ENCODE results near the gene SPAST.
A peak's percentile ranks its signal among the peaks of the same experiment; 100 is the strongest.
"Not testable (repeated sequence)": the region's sequence is repeated elsewhere in the genome, so short reads cannot be mapped to it uniquely, and the experiment has no call there.

Gene SPAST

DNA sequence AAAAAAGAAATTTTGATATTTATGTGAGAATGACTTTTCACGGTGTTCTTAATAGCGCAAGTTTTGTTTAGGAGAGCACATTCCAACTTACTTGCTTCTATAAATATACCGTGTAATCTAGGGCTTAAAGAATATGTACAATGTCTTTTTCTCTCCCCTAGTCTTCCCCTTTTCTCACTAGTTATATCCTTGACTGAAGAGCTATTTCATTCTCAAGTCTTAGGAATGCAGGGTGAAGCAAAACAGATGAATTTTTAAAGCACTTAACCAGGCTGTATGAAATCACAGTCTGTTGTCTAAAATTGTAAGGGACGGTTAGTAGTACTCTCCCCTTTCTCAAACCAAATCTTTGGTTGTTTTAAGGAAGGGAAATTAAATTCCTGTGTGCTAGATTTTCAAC is 72.7 kb downstream of the SPAST start:
- no peak overlapping the region for H3K27ac ChIP-seq (replicated peaks)
- TF ChIP-seq, protein P1, sequence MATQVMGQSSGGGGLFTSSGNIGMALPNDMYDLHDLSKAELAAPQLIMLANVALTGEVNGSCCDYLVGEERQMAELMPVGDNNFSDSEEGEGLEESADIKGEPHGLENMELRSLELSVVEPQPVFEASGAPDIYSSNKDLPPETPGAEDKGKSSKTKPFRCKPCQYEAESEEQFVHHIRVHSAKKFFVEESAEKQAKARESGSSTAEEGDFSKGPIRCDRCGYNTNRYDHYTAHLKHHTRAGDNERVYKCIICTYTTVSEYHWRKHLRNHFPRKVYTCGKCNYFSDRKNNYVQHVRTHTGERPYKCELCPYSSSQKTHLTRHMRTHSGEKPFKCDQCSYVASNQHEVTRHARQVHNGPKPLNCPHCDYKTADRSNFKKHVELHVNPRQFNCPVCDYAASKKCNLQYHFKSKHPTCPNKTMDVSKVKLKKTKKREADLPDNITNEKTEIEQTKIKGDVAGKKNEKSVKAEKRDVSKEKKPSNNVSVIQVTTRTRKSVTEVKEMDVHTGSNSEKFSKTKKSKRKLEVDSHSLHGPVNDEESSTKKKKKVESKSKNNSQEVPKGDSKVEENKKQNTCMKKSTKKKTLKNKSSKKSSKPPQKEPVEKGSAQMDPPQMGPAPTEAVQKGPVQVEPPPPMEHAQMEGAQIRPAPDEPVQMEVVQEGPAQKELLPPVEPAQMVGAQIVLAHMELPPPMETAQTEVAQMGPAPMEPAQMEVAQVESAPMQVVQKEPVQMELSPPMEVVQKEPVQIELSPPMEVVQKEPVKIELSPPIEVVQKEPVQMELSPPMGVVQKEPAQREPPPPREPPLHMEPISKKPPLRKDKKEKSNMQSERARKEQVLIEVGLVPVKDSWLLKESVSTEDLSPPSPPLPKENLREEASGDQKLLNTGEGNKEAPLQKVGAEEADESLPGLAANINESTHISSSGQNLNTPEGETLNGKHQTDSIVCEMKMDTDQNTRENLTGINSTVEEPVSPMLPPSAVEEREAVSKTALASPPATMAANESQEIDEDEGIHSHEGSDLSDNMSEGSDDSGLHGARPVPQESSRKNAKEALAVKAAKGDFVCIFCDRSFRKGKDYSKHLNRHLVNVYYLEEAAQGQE (IDR thresholded peaks at IDR 0.05; ENCODE audit: insufficient replicate concordance, low read depth) = no peak
- TF ChIP-seq CTCF (IDR thresholded peaks at IDR 0.05; ENCODE audit: insufficient read depth, low read length) (no peak), GABPA (IDR thresholded peaks at IDR 0.05; ENCODE audit: low read depth) (no peak), POLR2AphosphoS5 (IDR thresholded peaks at IDR 0.05; ENCODE audit: low read depth) (no peak), SPI1 (IDR thresholded peaks at IDR 0.05; ENCODE audit: borderline replicate concordance, low read depth) (no peak)
- no peak overlapping the region for H3K4me3 ChIP-seq (replicated peaks; ENCODE audit: insufficient read depth, low read length)
- no peak for DNase-seq (ENCODE audit: low read depth in 1 of 2, low spot score in 1 of 2)
- H3K27me3 ChIP-seq (ENCODE audit: insufficient read depth, poor library complexity, severe bottlenecking) = no peaks in the 10 kb centered on the region

DNA sequence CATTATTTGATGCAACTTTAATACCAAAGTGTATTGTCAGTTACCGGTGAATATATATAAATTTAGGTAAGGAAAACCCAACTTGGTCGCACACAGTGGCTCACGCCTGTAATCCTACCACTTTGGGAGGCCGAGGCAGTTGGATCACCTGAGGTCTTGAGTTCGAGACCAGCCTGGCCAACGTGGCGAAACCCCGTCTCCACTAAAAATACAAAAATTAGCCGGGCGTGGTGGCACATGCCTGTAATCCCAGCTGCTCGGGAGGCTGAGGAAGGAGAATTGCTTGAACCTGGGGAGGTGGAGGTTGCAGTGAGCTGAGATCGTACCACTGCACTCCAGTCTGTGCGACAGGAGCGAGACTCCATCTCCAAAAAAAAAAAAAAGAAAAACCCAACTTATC is 88.2 kb downstream of the SPAST start:
- H3K4me3 ChIP-seq (replicated peaks; ENCODE audit: insufficient read depth, low read length); H3K27ac ChIP-seq (replicated peaks); H3K27me3 ChIP-seq (ENCODE audit: insufficient read depth, poor library complexity, severe bottlenecking); DNase-seq (ENCODE audit: low read depth in 1 of 2, low spot score in 1 of 2): not testable (repeated sequence)

DNA sequence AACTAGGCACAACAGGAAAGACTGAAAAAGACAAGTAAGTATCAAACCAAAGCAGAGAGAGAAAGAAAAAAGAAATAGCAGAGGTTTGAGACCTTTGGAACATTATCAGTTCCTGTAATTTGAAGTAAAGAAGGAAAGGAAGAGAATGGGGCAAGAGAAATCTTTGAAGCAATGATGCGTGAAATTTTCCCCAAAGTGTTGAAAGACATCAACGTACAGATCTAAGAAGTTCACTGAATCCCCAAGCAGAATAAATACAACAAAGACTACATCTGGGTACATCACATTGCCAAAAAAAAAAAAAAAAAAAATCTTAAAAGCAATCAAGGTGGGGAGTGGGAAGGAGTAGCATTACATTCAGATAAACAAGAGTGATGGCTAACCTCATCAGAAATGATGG is 96.3 kb downstream of the SPAST start:
- Histone ChIP-seq H3K4me3 (replicated peaks; ENCODE audit: insufficient read depth, low read length) (no peak overlapping the region), H3K27me3 (ENCODE audit: insufficient read depth, poor library complexity, severe bottlenecking) (no peaks in the 10 kb centered on the region), H3K27ac (replicated peaks) (no peak overlapping the region)
- no peak for TF ChIP-seq POLR2AphosphoS5 (IDR thresholded peaks at IDR 0.05; ENCODE audit: low read depth)
- no peak for TF ChIP-seq SPI1 (IDR thresholded peaks at IDR 0.05; ENCODE audit: borderline replicate concordance, low read depth)
- no peak for DNase-seq (ENCODE audit: low read depth in 1 of 2, low spot score in 1 of 2)

- H3K27ac ChIP-seq (replicated peaks) = no peak overlapping the region
- TF ChIP-seq SPI1 (IDR thresholded peaks at IDR 0.05; ENCODE audit: borderline replicate concordance, low read depth) (no peak), CTCF (IDR thresholded peaks at IDR 0.05; ENCODE audit: insufficient read depth, low read length) (no peak), GABPA (IDR thresholded peaks at IDR 0.05; ENCODE audit: low read depth) (no peak), POLR2AphosphoS5 (IDR thresholded peaks at IDR 0.05; ENCODE audit: low read depth) (no peak)
- TF ChIP-seq, protein P1 (IDR thresholded peaks at IDR 0.05; ENCODE audit: insufficient replicate concordance, low read depth) = no peak
- H3K4me3 ChIP-seq (replicated peaks; ENCODE audit: insufficient read depth, low read length) = no peak overlapping the region
- no peak for DNase-seq (ENCODE audit: low read depth in 1 of 2, low spot score in 1 of 2)
- H3K27me3 ChIP-seq (ENCODE audit: insufficient read depth, poor library complexity, severe bottlenecking) = no peaks in the 10 kb centered on the region
Observed at GRCh38 chr2:32161296-32161695, 97.9 kb downstream of the SPAST start.

DNA sequence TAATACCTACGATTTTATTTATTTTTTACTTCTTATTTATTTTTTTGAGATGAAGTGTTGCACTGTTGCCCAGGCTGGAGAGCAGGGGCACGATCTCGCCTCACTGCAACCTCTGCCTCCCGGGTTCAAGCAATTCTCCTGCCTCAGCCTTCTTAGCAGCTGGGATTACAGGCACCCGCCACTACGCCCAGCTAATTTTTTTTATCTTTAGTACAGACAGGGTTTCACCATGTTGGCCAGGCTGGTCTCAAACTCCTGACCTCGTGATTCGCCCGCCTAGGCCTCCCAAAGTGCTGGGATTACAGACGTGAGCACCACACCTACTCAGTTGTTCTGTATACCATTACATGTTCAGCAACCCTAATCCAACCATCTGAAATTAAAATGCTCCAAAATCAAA is 100.9 kb downstream of the SPAST start:
- not testable (repeated sequence) for H3K27ac ChIP-seq (replicated peaks); DNase-seq (ENCODE audit: low read depth in 1 of 2, low spot score in 1 of 2); H3K27me3 ChIP-seq (ENCODE audit: insufficient read depth, poor library complexity, severe bottlenecking)
- 0 out of 2 replicates have a peak overlapping the region, but pooled peaks have one; percentile 74 for H3K4me3 ChIP-seq (replicated peaks; ENCODE audit: insufficient read depth, low read length)

GRCh38 chr2:32165027-32165347 is 101.6 kb downstream of the SPAST start:
- not testable (repeated sequence) for H3K27me3 ChIP-seq (ENCODE audit: insufficient read depth, poor library complexity, severe bottlenecking); DNase-seq (ENCODE audit: low read depth in 1 of 2, low spot score in 1 of 2)
- Histone ChIP-seq H3K4me3 (replicated peaks; ENCODE audit: insufficient read depth, low read length) (peak overlapping the region; percentile 74), H3K27ac (replicated peaks) (peak overlapping the region; percentile 81)

Measured in HL-60 (cell line).